GM19351 (cell line): ENCODE data around the gene PNMA8A.
"Not testable (repeated sequence)": the region's sequence is repeated elsewhere in the genome, so short reads cannot be mapped to it uniquely, and the experiment has no call there.

Experiments used
- ATAC-seq: cut with Tn5 transposase; IDR thresholded peaks from one replicate; pipeline ENCODE4 v1.9.1; 2021; ENCODE audit warnings: mild to moderate bottlenecking, moderate library complexity; ENCODE audit not compliant: unreplicated experiment

The PNMA8A gene, protein sequence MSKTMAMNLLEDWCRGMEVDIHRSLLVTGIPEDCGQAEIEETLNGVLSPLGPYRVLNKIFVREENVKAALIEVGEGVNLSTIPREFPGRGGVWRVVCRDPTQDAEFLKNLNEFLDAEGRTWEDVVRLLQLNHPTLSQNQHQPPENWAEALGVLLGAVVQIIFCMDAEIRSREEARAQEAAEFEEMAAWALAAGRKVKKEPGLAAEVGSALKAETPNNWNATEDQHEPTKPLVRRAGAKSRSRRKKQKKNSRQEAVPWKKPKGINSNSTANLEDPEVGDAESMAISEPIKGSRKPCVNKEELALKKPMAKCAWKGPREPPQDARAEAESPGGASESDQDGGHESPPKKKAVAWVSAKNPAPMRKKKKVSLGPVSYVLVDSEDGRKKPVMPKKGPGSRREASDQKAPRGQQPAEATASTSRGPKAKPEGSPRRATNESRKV

GRCh38 chr19:46471116-46471733, at the start of gene PNMA8A:
PNMA8A (minus strand) TSS chr19:46471563; CDS start chr19:46471035, 528 bp downstream.
- ATAC-seq: no peak

DNA sequence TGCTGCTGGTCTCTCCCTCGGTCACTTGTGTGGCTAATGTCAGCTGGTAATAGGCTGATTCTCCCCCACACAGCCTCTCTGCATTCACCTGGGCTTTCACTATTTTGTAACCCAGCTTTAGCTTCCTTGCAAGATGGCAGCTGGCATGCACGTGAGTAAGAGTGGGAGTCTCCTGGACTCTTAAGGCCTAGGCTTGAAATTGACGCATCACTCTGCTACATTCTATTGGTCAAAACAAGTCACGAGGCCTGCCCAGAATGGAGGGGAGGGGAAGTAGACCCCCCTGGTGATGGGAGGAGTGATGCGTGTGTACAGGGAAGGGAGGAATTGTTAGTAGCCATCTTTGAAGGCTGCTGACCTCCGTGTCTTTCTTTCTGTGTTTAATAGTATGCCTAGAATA, 49.3 kb upstream of the PNMA8A start:
- ATAC-seq: no peak

DNA sequence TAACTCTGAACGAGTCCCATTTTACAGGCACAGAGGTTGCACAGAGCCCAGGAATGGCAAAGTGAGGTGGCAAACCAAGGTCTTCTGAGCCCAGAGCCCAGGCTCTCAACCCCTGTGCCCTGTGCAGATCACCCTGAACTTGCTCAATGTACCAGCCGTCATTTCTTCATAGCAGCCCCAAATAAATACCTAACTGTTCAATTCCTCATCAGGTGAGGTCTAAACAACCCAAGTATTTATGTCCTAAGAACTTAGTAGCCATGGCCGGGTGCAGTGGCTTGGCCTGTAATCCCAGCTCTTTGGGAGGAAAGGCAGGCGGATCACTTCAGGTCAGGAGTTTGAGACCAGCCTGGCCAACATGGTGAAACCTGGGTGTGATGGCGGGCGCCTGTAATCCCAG, 46.1 kb upstream of the PNMA8A start:
- no peak for ATAC-seq

DNA sequence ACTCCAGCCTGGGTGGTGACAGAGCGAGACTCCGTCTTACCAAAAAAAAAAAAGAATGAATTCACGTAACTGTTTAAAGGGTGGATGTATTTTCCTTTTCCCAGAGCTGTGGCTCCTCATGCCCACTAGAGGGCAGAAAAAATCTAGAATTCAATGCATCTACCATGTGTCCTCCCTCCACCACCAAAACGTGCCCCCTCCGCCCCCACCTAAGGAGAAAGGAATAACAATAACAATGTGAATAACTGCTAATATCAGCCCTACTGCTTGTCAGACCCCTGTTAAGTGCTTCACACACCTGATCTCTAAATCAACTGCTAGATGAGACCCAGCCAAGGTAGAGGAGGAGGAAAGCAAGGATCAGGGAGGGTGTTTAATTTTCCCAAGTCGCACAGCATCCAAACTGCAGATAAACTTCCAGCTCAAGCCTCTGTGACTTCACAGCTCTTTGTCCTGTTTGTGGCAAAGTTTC, 44.6 kb upstream of the PNMA8A start:
- no peak for ATAC-seq

DNA sequence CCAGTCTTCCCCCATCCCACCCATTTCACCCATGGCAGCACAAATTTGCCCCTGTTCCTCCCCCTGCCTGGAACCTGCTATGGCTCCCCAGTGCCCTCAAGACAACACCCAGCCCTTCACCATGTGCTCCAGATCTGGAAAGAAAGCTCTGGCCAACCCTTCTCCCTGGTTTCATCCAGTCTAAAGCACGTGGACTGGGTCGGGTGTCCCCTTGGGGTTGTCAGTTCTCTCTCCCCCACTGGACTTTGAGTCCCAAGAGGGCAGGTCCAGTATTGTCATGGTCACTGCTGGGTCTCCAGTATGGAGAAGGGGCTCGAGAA, 43.9 kb upstream of the PNMA8A start:
- ATAC-seq: no peak

DNA sequence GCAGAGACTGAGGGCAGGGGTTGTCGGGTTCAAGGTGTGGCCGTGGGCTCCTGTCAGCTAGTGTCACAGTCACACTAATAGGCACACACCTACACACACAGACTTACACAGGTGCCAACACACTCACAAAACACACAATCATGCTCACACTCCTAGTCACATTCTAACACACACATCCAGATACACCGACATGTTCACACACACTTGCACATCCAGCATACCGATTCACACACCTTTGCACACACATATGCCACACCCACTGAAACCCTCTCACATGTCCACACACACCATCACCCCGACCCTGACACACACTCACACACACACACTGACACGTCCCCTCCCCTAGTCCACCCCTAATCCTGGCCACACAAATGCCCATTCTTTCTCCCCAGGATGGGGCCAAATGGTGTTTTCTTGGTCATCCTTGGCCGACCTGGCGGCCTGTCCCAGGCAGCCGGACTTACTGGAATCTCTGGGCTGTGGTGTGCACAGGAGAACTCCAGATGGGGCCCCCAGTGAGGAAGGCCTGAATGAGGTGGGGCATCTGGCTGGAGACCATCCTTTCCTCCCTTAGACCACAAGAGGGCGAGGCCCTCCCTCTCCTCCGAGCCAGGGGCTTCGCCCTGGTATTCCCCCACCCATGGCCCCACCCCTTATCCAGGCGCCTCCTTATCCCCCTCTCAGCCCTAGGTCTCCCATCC, 43.4 kb upstream of the PNMA8A start:
- no peak for ATAC-seq

GRCh38 chr19:46513461-46514236, 42.3 kb upstream of the PNMA8A start:
- ATAC-seq: no peak

DNA sequence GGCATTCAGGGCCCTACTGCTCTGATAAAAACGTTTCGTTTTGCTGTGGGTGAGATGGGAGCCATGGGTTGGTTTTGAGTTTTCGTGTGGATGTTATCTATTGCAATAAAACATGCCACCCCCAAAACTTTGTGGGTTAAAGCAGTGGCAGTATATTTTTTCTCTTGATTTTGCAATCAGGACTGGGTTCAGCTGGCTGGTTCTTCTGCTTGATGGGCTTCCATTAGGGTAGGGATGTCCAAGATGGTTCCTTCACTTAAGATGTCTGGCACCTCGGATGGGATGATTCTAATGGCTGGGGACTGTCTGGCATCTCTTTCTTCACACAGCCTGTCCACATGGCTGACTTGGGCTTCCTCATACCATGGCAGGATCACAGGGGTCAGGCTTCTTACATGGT, 39.9 kb upstream of the PNMA8A start:
- ATAC-seq: no peak

DNA sequence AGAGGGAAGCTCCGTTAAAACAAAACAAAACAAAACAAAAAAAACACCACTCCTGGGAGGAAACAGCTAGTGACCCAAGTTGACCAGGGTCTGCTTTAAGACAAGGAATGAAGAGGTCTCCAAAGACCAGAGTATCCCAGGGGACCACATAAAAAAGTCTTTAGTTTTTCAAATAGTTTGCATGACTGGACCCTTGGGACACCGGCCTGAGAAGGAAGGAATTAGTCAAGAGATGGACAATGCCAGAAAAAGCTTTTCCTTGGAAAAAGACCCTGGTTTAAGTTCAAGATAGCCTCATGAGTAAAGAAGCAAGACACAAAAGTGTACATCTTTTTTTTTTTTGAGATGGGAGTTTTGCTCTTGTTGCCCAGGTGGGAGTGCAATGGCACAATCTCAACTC, 36.8 kb upstream of the PNMA8A start:
- ATAC-seq: no peak

DNA sequence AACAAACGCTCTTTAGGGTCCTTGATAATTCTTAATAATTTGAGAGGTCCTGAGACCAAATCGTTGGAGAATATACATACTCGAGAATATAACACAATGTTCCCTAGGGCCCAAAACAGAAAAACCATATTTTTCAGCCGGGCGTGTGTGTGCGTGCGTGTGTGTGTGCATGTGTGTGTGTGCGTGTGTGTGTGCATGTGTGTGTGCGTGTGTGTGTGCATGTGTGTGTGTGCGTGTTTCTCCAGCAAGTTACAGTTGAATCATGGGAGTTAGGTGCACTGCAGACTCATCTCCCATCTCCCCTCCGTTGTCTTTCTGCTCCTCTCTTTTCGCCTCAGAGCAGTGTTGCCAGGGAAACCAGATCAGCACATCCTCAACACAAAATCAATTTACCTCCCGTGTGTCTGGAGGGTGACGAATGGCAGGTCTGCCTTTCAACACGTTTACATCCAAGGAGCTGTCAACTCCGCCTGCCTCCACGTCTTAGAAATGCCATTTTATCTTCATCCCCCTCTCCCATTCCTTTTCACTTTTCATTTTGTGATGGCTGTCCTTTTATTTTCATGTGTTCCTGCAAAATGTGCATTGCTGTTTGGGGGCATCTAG, 32.6 kb upstream of the PNMA8A start:
- ATAC-seq: no peak

DNA sequence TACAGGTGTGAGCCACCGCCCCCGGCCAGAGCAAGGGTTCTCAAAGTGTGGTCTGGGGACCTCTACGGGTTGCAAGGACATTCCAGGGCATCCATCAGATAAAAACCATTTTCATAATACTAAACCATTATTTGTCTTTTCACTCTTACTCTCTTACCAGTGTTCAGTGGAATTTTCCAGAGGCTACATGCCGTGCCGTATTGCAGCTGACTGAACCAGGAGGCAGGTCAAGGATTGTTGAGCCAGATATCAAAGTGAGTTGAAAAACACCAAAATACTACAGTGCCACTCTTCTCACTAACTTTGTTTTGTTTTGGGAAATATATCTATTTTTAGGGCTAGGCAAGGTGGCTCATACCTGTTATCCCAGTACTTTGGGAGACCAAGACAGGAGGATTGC, 31.5 kb upstream of the PNMA8A start:
- ATAC-seq: no peak

GRCh38 chr19:46499692-46500091, 28.3 kb upstream of the PNMA8A start:
- ATAC-seq: no peak

DNA sequence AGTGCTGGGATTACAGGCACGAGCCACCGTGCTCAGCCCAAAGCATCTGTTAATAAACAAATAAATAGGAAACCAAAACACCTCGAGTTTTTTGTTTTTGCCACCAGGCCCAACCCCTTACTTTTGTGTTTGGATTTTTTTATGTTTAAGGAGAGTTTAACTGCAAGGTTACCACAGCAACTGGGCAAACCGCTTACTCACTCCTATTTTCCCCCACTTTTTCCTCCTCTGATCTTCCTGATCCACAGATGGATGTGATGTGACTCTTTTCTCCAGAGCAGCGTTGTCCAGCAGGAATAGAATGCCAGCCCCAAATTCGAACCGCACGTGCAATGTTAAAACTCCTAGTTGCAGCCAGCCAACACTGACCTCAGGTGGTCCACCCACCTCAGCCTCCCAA, 26.4 kb upstream of the PNMA8A start:
- no peak for ATAC-seq

- not testable (repeated sequence) for ATAC-seq
These were observed 25.5 kb upstream of the PNMA8A start for GRCh38 chr19:46496886-46497285.

- no peak for ATAC-seq
These were observed 24.9 kb upstream of the PNMA8A start for GRCh38 chr19:46496304-46496703.

- ATAC-seq: no peak
These were observed 24.4 kb upstream of the PNMA8A start, which contains the start of gene PNMA8B for GRCh38 chr19:46495786-46496099. PNMA8B (minus strand) TSS chr19:46495867; CDS start chr19:46495465, 402 bp downstream.

GRCh38 chr19:46494941-46495785, 23.8 kb upstream of the PNMA8A start:
- ATAC-seq: no peak

DNA sequence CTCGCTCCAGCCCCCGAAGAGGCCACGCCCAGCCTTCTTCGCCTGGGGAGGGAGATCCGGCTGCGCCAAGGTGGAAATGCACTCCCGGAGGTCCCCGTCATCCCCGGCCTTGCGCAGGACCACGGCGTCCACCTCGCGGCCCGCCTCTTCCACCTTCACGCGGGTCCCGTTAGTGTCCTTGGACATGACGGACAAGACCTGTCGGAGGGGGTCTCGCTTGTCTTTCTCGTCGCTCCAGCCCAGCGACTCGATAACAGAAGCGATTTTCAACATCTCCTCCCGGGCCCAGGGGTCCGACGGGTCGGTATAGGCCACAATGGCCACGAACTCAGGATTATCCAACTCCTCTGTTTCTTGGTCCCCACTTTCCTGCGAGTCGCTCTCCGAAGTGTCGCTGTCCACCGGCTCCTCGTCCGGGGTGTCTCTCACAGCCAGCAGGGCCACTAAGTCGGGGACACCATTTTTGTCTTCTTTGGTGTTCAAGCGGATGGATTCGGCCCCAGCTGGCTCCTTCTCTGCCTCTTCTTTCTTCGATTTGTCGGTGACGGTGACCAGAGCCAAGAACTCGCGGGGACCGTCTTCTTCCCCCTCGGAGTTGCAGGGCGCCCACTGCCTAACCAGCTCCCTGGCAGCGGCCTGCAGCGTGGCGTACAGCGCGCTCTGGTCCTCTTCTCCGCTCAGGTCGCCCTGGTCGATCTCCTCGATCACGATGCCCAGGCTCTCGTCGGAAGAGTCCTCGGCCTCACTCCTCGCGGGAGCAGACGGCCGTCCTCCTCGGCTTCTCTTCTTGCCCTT, 23.0 kb upstream of the PNMA8A start:
- ATAC-seq: no peak
